Endometrial microvascular endothelial cells (primary cell): ENCODE data around the gene ASCL1. TPM values are rescaled to one million over a fixed set of nuclear protein-coding genes. Genes with fewer than 3 reads are reported as not detected.

Source experiments
- in situ Hi-C: cut with HindIII; loops from 2 replicates; pipeline ENCODE4 v1.10.0; 2017; ENCODE audit warnings: low sequenced_read_pairs, low pct_unique_long_range_greater_than_20kb; ENCODE audit errors: inconsistent ontology term
- total RNA-seq: library from RNA; depleted of rRNA; stranded (reverse); fragments of >200 nt; gene quantifications from one replicate; pipeline ENCODE4 v1.2.3, GENCODE V29; 2015; ENCODE audit errors: inconsistent ontology term

The ASCL1 gene
- 0.19 TPM for total RNA-seq

- in situ Hi-C loops, result no loop called here
Observed at GRCh38 chr12:102957339-102958050, at the start of gene ASCL1. Gene ASCL1 (plus strand): TSS chr12:102957674. CDS start chr12:102958245, 571 bp downstream.

- in situ Hi-C loops, result no loop called here
Observed at GRCh38 chr12:102907918-102908317, 49.6 kb upstream of the ASCL1 start.

- in situ Hi-C loops, result no loop called here
Observed at GRCh38 chr12:102910137-102910536, 47.3 kb upstream of the ASCL1 start.

GRCh38 chr12:102910792-102911191, 46.7 kb upstream of the ASCL1 start:
- in situ Hi-C loops, result no loop called here

GRCh38 chr12:102911320-102911719, 46.2 kb upstream of the ASCL1 start:
- in situ Hi-C loops, result no loop called here

- in situ Hi-C loops, result no loop called here
Observed at GRCh38 chr12:102912258-102912657, 45.2 kb upstream of the ASCL1 start.

- in situ Hi-C loops, result no loop called here
Observed at GRCh38 chr12:102913453-102914226, 43.8 kb upstream of the ASCL1 start.

- in situ Hi-C loops, result no loop called here
Observed at GRCh38 chr12:102916252-102917025, 41.0 kb upstream of the ASCL1 start.

- in situ Hi-C loops, result no loop called here
Observed at GRCh38 chr12:102917026-102917787, 40.3 kb upstream of the ASCL1 start, which contains the start of gene PAH. Gene PAH (minus strand): TSS chr12:102917244. CDS start chr12:102917130, 114 bp downstream.

- in situ Hi-C loops, result no loop called here
Observed at GRCh38 chr12:102918840-102919239, 38.6 kb upstream of the ASCL1 start.

GRCh38 chr12:102920271-102920670, 37.2 kb upstream of the ASCL1 start:
- in situ Hi-C loops, result no loop called here

- in situ Hi-C loops, result no loop called here
Observed at GRCh38 chr12:102921240-102921639, 36.2 kb upstream of the ASCL1 start.

- in situ Hi-C loops, result no loop called here
Observed at GRCh38 chr12:102927220-102927619, 30.3 kb upstream of the ASCL1 start.

GRCh38 chr12:102933168-102933567, 24.3 kb upstream of the ASCL1 start:
- in situ Hi-C loops, result no loop called here

GRCh38 chr12:102939059-102939458, 18.4 kb upstream of the ASCL1 start:
- in situ Hi-C loops, result no loop called here

- in situ Hi-C loops, result no loop called here
Observed at GRCh38 chr12:102939670-102940222, 17.7 kb upstream of the ASCL1 start.

- in situ Hi-C loops, result no loop called here
Observed at GRCh38 chr12:102946042-102946441, 11.4 kb upstream of the ASCL1 start.

GRCh38 chr12:102948941-102949352, 8.5 kb upstream of the ASCL1 start:
- in situ Hi-C loops, result no loop called here
